ENCODE results near the gene FBP2.
A peak's percentile ranks its signal among the peaks of the same experiment; 100 is the strongest.
"Not testable (repeated sequence)": the region's sequence is repeated elsewhere in the genome, so short reads cannot be mapped to it uniquely, and the experiment has no call there.

The FBP2 gene

GRCh38 chr9:94607423-94607691, 13.7 kb upstream of the FBP2 start:
- FAIRE-seq = no peak

GRCh38 chr9:94606646-94607422, 13.2 kb upstream of the FBP2 start:
- FAIRE-seq = no peak
- no peak for DNase-seq (ENCODE audit: insufficient read length, low spot score)

More at GRCh38 chr9:94607423-94607691, 13.7 kb upstream of the FBP2 start:
- DNase-seq (ENCODE audit: insufficient read length, low spot score) = no peak

GRCh38 chr9:94603259-94604160, 9.9 kb upstream of the FBP2 start:
- FAIRE-seq (no peak), DNase-seq (ENCODE audit: insufficient read length, low spot score) (peak; percentile 71)

- FAIRE-seq (no peak), DNase-seq (ENCODE audit: insufficient read length, low spot score) (no peak)
Observed at GRCh38 chr9:94602666-94603065, 9.0 kb upstream of the FBP2 start.

DNA sequence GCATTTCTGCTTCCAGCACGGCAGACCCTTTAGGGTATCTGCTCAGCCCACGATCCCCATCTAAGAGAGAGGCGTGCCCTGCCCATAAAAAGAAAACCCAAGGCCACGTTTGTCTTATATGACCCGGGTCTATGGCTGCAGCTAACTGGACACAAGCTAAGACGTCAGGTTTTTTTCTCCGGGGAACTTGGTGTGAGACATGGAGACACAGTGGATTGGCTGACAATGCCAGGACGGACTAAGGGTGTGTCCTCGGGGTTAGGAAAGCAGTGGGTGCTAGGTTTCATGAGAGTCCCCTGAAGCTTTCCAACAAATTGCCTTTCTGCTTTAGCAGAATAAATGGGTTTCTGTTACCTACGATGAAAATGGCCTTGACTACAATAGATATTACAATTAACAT, 7.1 kb upstream of the FBP2 start:
- DNase-seq (ENCODE audit: insufficient read length, low spot score) = no peak
- no peak for FAIRE-seq

GRCh38 chr9:94600258-94600657, 6.6 kb upstream of the FBP2 start:
- DNase-seq (ENCODE audit: insufficient read length, low spot score) = no peak
- FAIRE-seq = no peak

GRCh38 chr9:94599102-94599501, 5.5 kb upstream of the FBP2 start:
- FAIRE-seq = no peak

DNA sequence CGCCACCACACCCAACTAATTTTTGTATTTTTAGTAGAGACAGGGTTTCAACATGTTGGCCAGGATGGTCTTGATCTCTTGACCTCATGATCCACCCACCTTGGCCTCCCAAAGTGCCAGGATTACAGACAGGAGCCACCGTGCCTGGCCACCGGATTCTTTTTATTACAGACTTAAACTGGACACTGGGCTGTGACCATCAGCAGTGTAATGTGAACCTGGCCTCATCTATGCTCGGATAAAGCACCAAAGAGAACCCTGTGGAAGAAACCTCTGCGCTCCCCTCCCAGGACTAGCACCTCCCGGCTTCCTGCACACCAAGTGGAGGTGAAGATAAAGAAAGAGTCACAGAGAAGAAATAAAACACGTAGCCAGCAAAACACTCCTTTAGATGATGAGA, 941 bp downstream of the FBP2 start:
- FAIRE-seq; DNase-seq (ENCODE audit: insufficient read length, low spot score): not testable (repeated sequence)

More at GRCh38 chr9:94599102-94599501, 5.5 kb upstream of the FBP2 start:
- DNase-seq (ENCODE audit: insufficient read length, low spot score) = no peak

GRCh38 chr9:94591876-94592275, 1.7 kb downstream of the FBP2 start:
- DNase-seq (ENCODE audit: insufficient read length, low spot score) (no peak), FAIRE-seq (no peak)

DNA sequence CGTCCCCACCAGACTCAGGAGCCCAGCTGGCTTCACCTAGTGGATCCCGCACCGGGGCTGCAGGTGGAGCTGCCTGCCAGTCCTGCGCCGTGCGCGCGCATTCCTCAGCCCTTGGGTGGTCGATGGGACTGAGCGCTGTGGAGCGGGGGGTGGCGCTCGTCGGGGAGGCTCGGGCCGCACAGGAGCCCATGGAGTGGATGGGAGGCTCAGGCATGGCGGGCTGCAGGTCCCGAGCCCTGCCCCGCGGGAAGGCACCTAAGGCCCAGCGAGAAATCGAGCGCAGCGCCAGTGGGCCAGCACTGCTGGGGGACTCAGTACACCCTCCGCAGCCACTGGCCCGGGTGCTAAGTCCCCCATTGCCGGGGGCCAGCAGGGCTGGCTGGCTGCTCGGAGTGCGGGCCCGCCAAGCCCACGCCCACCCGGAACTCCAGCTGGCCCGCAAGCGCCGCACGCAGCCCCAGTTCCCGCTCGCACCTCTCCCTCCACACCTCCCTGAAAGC, 2.5 kb downstream of the FBP2 start:
- not testable (repeated sequence) for FAIRE-seq

GRCh38 chr9:94588681-94589080, 4.9 kb downstream of the FBP2 start:
- FAIRE-seq (no peak), DNase-seq (ENCODE audit: insufficient read length, low spot score) (no peak)

More for the DNA sequence above, 2.5 kb downstream of the FBP2 start:
- not testable (repeated sequence) for DNase-seq (ENCODE audit: insufficient read length, low spot score)

GRCh38 chr9:94586814-94587213, 6.8 kb downstream of the FBP2 start:
- peak; percentile 19 for DNase-seq (ENCODE audit: insufficient read length, low spot score)
- FAIRE-seq = no peak

- FAIRE-seq (no peak), DNase-seq (ENCODE audit: insufficient read length, low spot score) (no peak)
Observed at GRCh38 chr9:94586316-94586715, 7.3 kb downstream of the FBP2 start.

DNA sequence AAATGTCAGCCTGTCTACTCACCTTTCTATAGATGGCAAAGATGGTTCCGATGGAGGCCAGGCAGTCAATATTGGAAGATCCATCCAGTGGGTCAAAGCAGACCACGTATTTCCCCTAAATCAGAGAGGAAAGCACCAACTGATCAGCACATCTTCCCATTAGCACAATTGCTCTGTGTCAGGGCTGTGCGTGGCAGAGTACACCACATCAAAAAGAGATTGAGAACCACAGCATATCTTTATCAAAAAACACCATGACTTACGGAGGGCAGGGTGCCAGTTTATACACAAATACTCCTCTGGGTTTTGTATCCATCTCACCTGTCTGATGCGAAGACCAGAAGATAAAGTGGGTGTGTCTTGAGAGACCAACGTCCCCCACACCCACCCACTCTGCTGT, 9.1 kb downstream of the FBP2 start:
- FAIRE-seq (no peak), DNase-seq (ENCODE audit: insufficient read length, low spot score) (no peak)

DNA sequence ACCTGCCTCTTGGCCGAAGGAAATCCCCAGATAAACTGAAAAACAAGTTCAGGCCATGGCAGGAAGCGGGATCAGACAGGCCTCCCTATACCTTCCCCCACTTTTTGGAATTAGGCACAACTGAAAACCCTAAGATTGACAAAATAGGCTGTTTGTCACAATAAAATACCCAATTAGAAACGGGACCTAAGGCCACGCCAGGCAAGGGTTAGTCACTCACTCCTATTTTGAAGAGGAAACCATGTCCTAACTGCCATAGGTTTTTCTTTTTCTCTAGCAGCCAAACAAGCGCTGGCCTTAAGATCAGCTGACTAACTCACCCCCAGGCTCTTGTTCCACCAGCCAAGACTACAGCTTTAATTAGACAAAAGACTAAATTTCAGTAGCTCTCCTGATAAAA, 11.9 kb downstream of the FBP2 start:
- DNase-seq (ENCODE audit: insufficient read length, low spot score) (no peak), FAIRE-seq (no peak)

- FAIRE-seq (no peak), DNase-seq (ENCODE audit: insufficient read length, low spot score) (no peak)
Observed at GRCh38 chr9:94577571-94577970, 16.1 kb downstream of the FBP2 start.

GRCh38 chr9:94577036-94577435, 16.6 kb downstream of the FBP2 start:
- FAIRE-seq (no peak), DNase-seq (ENCODE audit: insufficient read length, low spot score) (no peak)

GRCh38 chr9:94576131-94576530, 17.5 kb downstream of the FBP2 start:
- no peak for FAIRE-seq
- DNase-seq (ENCODE audit: insufficient read length, low spot score) = no peak

GRCh38 chr9:94568972-94569712, 24.5 kb downstream of the FBP2 start:
- no peak for FAIRE-seq
- no peak for DNase-seq (ENCODE audit: insufficient read length, low spot score)

DNA sequence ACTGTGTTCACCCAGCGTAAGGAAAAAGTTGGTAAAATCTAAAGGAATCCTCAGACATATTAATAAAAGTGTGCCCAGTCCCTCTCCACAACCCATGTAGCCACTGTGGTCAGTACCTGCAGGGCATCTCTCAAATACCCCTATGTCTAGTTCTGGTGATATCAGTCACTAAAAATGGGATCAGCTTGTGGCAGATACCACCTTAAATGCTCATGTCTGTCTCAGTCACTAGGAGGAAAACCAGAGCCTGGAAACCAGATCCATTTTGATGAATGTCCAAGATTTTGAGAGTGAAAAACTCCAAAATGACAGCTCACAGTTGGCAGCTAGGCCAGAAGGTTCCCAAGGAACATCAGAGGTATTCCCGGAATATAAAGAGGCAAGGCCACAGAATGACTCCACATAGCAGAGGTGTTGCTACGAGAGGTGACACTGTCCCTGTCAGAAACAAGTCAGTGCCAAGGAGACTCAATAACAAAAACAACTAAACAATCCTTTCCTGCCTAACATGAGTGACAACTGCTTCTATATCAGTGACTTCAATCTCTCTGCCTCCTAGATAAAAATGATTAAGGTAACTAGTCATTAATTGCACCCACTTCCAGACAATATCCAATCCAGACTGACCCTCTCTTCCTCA, 25.3 kb downstream of the FBP2 start:
- DNase-seq (ENCODE audit: insufficient read length, low spot score) (no peak), FAIRE-seq (no peak)

DNA sequence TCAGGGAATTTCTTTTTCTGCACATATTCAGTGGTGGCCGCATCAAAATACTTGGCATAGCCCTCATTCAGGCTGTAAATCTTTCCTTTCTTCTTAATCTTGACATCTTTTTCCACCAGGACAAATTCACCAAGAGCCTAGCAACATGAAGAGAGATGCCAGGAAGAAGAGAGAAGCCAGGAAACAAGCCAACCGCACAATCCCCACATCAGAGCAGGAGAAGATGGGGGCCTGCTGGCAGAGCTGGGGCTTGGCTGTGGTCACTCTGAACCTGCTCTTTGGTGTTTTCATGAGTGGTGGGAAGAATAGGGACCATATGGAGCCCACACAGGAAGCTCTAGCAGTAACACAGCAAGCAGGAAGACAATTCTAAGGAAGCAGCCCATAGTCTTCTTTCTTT, 26.4 kb downstream of the FBP2 start:
- no peak for FAIRE-seq

More for the DNA sequence above, 26.4 kb downstream of the FBP2 start:
- no peak for DNase-seq (ENCODE audit: insufficient read length, low spot score)
